ENCODE results near the gene RETREG2. TPM values are rescaled to one million over a fixed set of nuclear protein-coding genes. Genes with fewer than 3 reads are reported as not detected.

The RETREG2 gene
- total RNA-seq, 1 experiment from 2014 or later: 63.7 TPM

DNA sequence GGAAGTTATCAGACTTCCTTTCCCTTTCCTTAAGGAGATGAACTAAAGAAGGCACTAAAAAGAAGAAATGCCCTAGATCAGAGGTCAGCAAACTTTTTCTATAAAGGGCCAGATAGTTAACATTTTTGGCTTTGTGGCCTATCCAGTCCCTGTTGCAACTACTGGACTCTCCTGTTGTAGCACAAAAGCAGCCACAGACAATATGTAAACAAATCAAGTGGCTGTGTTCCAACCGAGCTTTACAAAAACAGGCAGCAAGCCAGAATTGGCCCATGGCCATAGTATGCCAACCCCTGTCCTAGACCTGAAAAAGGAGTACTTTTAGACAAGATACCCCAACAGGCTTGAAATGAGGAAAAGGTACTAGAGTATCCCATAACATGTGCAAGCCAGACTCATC, 28.4 kb upstream of the RETREG2 start (continued):
- TF ChIP-seq POLR2A (IDR thresholded peaks at IDR 0.05; ENCODE audit: borderline replicate concordance, extremely low read depth, insufficient read depth, insufficient read length) (no peak), YY1 (IDR thresholded peaks at IDR 0.05; ENCODE audit: extremely low read depth, insufficient replicate concordance, low read depth, low read length) (no peak), CBX3 (IDR thresholded peaks at IDR 0.05; ENCODE audit: low read depth) (no peak)

DNA sequence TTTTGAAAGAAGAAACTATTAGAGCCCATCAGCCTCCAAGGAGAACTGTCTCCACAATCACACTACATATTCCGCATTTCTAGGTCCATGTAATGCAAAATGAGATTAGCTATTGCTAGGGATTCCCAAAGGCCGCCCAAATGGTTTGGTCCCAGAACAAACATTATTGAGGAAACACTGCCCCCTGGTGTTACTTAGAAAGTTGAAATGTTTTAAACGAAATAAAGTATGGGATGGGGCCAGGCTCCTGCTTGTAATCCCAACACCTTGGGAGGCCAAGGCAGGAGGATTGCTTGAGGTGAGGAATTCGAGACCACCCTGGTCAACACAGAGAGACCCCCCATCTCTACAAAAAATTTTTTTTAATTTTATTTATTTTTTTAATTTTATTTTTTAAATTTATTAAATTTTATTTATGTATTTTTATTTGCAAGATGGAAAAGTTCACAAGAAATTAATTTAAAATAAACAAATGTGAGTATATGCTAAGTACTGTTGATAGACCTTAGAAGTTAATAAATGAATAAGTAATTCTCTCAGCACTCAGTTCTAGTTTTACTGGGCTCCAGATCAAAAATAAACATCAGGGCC, 22.9 kb upstream of the RETREG2 start:
- intact Hi-C loops (cut with micrococcal nuclease): loop anchor here (1.0 to 2.0 kb wide), 5 partner anchors 82 to 302 kb away; no protein-coding TSS in a partner anchor
- Histone ChIP-seq H3K27me3 (ENCODE audit: insufficient read depth, low read length) (no peaks in the 10 kb centered on the region), H2AFZ (ENCODE audit: low read depth, low read length, poor library complexity, severe bottlenecking) (no peak overlapping the region), H3K4me1 (ENCODE audit: control insufficient read depth in 1 of 2, insufficient read depth in 2 of 2, low read length in 2 of 2) (peaks cover 0 to 6% of the 10 kb centered on the region in 2 experiments; a peak in 2 of 4 replicates), H3K4me3 (replicated peaks in 1 of 2; ENCODE audit: low read depth in 1 of 2, low read length in 2 of 2) (no peak overlapping the region), H3K79me2 (ENCODE audit: insufficient read depth, low read length) (no peaks in the 10 kb centered on the region), H3K9me3 (ENCODE audit: control insufficient read depth in 1 of 2, insufficient read depth in 1 of 2, low read depth in 1 of 2, low read length in 2 of 2) (no peaks in the 10 kb centered on the region), H3K4me2 (ENCODE audit: low read length) (no peak overlapping the region), H3K36me3 (ENCODE audit: control insufficient read depth in 1 of 2, insufficient read depth in 2 of 2, low read length in 2 of 2) (peaks cover 0 to 5% of the 10 kb centered on the region in 2 experiments; a peak in 2 of 4 replicates), H4K20me1 (ENCODE audit: insufficient read depth) (no peaks in the 10 kb centered on the region), H3K27ac (ENCODE audit: low read depth, low read length) (no peak overlapping the region), H3K9ac (ENCODE audit: low read length) (no peak overlapping the region), H3K9me2 (ENCODE audit: insufficient read depth) (no peaks in the 10 kb centered on the region)
- DNase-seq (ENCODE audit: low read depth, low spot score) (peak; percentile 78), ATAC-seq (peak; percentile 72)
- BruUV-seq (replicated peaks): no TSS peak
- no peak for TF ChIP-seq POLR2A (IDR thresholded peaks at IDR 0.05; ENCODE audit: borderline replicate concordance, extremely low read depth, insufficient read depth, insufficient read length)
- peak; percentile 94 for TF ChIP-seq RAD21 (IDR thresholded peaks at IDR 0.05; ENCODE audit: low read depth)
- TF ChIP-seq, protein P1, sequence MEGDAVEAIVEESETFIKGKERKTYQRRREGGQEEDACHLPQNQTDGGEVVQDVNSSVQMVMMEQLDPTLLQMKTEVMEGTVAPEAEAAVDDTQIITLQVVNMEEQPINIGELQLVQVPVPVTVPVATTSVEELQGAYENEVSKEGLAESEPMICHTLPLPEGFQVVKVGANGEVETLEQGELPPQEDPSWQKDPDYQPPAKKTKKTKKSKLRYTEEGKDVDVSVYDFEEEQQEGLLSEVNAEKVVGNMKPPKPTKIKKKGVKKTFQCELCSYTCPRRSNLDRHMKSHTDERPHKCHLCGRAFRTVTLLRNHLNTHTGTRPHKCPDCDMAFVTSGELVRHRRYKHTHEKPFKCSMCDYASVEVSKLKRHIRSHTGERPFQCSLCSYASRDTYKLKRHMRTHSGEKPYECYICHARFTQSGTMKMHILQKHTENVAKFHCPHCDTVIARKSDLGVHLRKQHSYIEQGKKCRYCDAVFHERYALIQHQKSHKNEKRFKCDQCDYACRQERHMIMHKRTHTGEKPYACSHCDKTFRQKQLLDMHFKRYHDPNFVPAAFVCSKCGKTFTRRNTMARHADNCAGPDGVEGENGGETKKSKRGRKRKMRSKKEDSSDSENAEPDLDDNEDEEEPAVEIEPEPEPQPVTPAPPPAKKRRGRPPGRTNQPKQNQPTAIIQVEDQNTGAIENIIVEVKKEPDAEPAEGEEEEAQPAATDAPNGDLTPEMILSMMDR (IDR thresholded peaks at IDR 0.05 in 2 of 3, conservative IDR thresholded peaks at IDR 0.05 in 1 of 3; ENCODE audit: borderline replicate concordance in 1 of 3, insufficient read depth in 1 of 3, low read depth in 2 of 3, low read length in 2 of 3): peak; percentile 25 to 93 (median 53)
- ChIA-PET POLR2A (interaction anchor here (0.5 to 1.0 kb wide), 4 partner anchors 97 to 861 kb away, joined by 3 read pairs; no protein-coding TSS in a partner anchor), RAD21 (ENCODE audit: low non-redundant PET in 1 of 2, low total read pairs in 2 of 2, uncharacterized antibody in 2 of 2, unreplicated experiment in 2 of 2) (interaction anchor here (0.6 to 1.9 kb wide), 19 partner anchors 29 to 175 kb away, joined by 3 to 19 read pairs (median 4); partner anchors contain the start of gene IHH (in 1 of the 2)), CTCF (interaction anchor here (0.5 to 6.5 kb wide), 39 partner anchors 8 to 302 kb away, joined by 3 to 97 read pairs (median 5); partner anchors contain the start of genes CFAP65 and DNPEP)

Data from HCT116 (cell line).